Measurements from ENCODE around the gene GDF10.

Gene GDF10

GRCh38 chr10:47286116-47286505 lies 13.9 kb upstream of the GDF10 start:
- TF ChIP-seq SPI1 (IDR thresholded peaks at IDR 0.05; ENCODE audit: borderline replicate concordance, low read depth) = no peak
- TF ChIP-seq GABPA (IDR thresholded peaks at IDR 0.05; ENCODE audit: low read depth) = no peak
- TF ChIP-seq REST (IDR thresholded peaks at IDR 0.05; ENCODE audit: insufficient replicate concordance, low read depth) = no peak

GRCh38 chr10:47286591-47287315 lies 13.2 kb upstream of the GDF10 start:
- TF ChIP-seq CTCF (IDR thresholded peaks at IDR 0.05; ENCODE audit: insufficient read depth, low read length) = no peak
- no peak for TF ChIP-seq GABPA (IDR thresholded peaks at IDR 0.05; ENCODE audit: low read depth)
- 0 out of 2 replicates have a peak, but pooled peaks have one; percentile 18 for TF ChIP-seq SPI1 (IDR thresholded peaks at IDR 0.05; ENCODE audit: borderline replicate concordance, low read depth)
- TF ChIP-seq POLR2AphosphoS5 (IDR thresholded peaks at IDR 0.05; ENCODE audit: low read depth) = no peak
- TF ChIP-seq REST (IDR thresholded peaks at IDR 0.05; ENCODE audit: insufficient replicate concordance, low read depth) = no peak
- H3K4me3 ChIP-seq (replicated peaks; ENCODE audit: insufficient read depth, low read length) = no peak overlapping the region
- H3K27ac ChIP-seq (replicated peaks) = no peak overlapping the region
- no peaks in the 10 kb centered on the region for H3K27me3 ChIP-seq (ENCODE audit: insufficient read depth, poor library complexity, severe bottlenecking)
- DNase-seq (ENCODE audit: low read depth in 1 of 2, low spot score in 1 of 2) = no peak

More at GRCh38 chr10:47286116-47286505, 13.9 kb upstream of the GDF10 start:
- Histone ChIP-seq H3K4me3 (replicated peaks; ENCODE audit: insufficient read depth, low read length) (no peak overlapping the region), H3K27ac (replicated peaks) (no peak overlapping the region), H3K27me3 (ENCODE audit: insufficient read depth, poor library complexity, severe bottlenecking) (no peaks in the 10 kb centered on the region)
- DNase-seq (ENCODE audit: low read depth in 1 of 2, low spot score in 1 of 2) = no peak

- Histone ChIP-seq H3K27me3 (ENCODE audit: insufficient read depth, poor library complexity, severe bottlenecking) (no peaks in the 10 kb centered on the region), H3K27ac (replicated peaks) (no peak overlapping the region), H3K4me3 (replicated peaks; ENCODE audit: insufficient read depth, low read length) (no peak overlapping the region)
- TF ChIP-seq GABPA (IDR thresholded peaks at IDR 0.05; ENCODE audit: low read depth) = no peak
- no peak for TF ChIP-seq POLR2AphosphoS5 (IDR thresholded peaks at IDR 0.05; ENCODE audit: low read depth)
- TF ChIP-seq SPI1 (IDR thresholded peaks at IDR 0.05; ENCODE audit: borderline replicate concordance, low read depth) = no peak
- TF ChIP-seq CTCF (IDR thresholded peaks at IDR 0.05; ENCODE audit: insufficient read depth, low read length) = no peak
- TF ChIP-seq REST (IDR thresholded peaks at IDR 0.05; ENCODE audit: insufficient replicate concordance, low read depth) = no peak
- no peak for DNase-seq (ENCODE audit: low read depth in 1 of 2, low spot score in 1 of 2)
These were observed 12.6 kb upstream of the GDF10 start for GRCh38 chr10:47287365-47287802.

All from HL-60 (cell line).